Activated CD8-positive, alpha-beta memory T cell treated with anti-CD3 and anti-CD28 coated beads, Interleukin-2, amount 50 U/mL, for 4 hours (primary cell): Measurements from ENCODE around the gene HORMAD2.

Experiments used
- DNase-seq: peaks from one replicate; pipeline ENCODE4 v3.0.0-alpha.2; 2020

The HORMAD2 gene

GRCh38 chr22:30114361-30114760, 34.1 kb downstream of the HORMAD2 start:
- no peak for DNase-seq

- no peak for DNase-seq
Measured at GRCh38 chr22:30115705-30116104, 35.4 kb downstream of the HORMAD2 start.

- DNase-seq, result no peak
Measured at GRCh38 chr22:30116362-30117117, 36.3 kb downstream of the HORMAD2 start.

- no peak for DNase-seq
Measured at GRCh38 chr22:30117256-30117655, 37.0 kb downstream of the HORMAD2 start.

- no peak for DNase-seq
Measured at GRCh38 chr22:30118291-30118690, 38.0 kb downstream of the HORMAD2 start.

- no peak for DNase-seq
Measured at GRCh38 chr22:30121960-30122359, 41.7 kb downstream of the HORMAD2 start.

- DNase-seq, result no peak
Measured at GRCh38 chr22:30123463-30123862, 43.2 kb downstream of the HORMAD2 start.

- no peak for DNase-seq
Measured at GRCh38 chr22:30127749-30128166, 47.5 kb downstream of the HORMAD2 start.

- no peak for DNase-seq
Measured at GRCh38 chr22:30128511-30128910, 48.2 kb downstream of the HORMAD2 start.

GRCh38 chr22:30129636-30130035, 49.4 kb downstream of the HORMAD2 start:
- no peak for DNase-seq

GRCh38 chr22:30132290-30132996, 52.2 kb downstream of the HORMAD2 start:
- no peak for DNase-seq

GRCh38 chr22:30140414-30140813, 60.1 kb downstream of the HORMAD2 start:
- no peak for DNase-seq

GRCh38 chr22:30143265-30143664, 63.0 kb downstream of the HORMAD2 start:
- DNase-seq, result no peak

GRCh38 chr22:30144391-30144790, 64.1 kb downstream of the HORMAD2 start:
- no peak for DNase-seq

GRCh38 chr22:30150212-30150611, 69.9 kb downstream of the HORMAD2 start:
- no peak for DNase-seq

- no peak for DNase-seq
Measured at GRCh38 chr22:30158277-30158676, 78.0 kb downstream of the HORMAD2 start.

- DNase-seq, result no peak
Measured at GRCh38 chr22:30158744-30159500, 78.7 kb downstream of the HORMAD2 start.

- DNase-seq, result no peak
Measured at GRCh38 chr22:30159561-30160353, 79.5 kb downstream of the HORMAD2 start.

- DNase-seq, result no peak
Measured at GRCh38 chr22:30161051-30161469, 80.8 kb downstream of the HORMAD2 start.

- no peak for DNase-seq
Measured at GRCh38 chr22:30167296-30167695, 87.0 kb downstream of the HORMAD2 start.

GRCh38 chr22:30167734-30168133, 87.5 kb downstream of the HORMAD2 start:
- DNase-seq, result no peak

- DNase-seq, result no peak
Measured at GRCh38 chr22:30169002-30169401, 88.7 kb downstream of the HORMAD2 start.

- no peak for DNase-seq
Measured at GRCh38 chr22:30170129-30170528, 89.9 kb downstream of the HORMAD2 start.
